GM19025 (cell line): Measurements from ENCODE around the gene POU3F3.

Source experiments
- ATAC-seq: cut with Tn5 transposase; IDR thresholded peaks from one replicate; pipeline ENCODE4 v1.9.1; 2021; ENCODE audit warnings: mild to moderate bottlenecking, low read depth, moderate library complexity; ENCODE audit not compliant: unreplicated experiment

POU3F3 gene

DNA sequence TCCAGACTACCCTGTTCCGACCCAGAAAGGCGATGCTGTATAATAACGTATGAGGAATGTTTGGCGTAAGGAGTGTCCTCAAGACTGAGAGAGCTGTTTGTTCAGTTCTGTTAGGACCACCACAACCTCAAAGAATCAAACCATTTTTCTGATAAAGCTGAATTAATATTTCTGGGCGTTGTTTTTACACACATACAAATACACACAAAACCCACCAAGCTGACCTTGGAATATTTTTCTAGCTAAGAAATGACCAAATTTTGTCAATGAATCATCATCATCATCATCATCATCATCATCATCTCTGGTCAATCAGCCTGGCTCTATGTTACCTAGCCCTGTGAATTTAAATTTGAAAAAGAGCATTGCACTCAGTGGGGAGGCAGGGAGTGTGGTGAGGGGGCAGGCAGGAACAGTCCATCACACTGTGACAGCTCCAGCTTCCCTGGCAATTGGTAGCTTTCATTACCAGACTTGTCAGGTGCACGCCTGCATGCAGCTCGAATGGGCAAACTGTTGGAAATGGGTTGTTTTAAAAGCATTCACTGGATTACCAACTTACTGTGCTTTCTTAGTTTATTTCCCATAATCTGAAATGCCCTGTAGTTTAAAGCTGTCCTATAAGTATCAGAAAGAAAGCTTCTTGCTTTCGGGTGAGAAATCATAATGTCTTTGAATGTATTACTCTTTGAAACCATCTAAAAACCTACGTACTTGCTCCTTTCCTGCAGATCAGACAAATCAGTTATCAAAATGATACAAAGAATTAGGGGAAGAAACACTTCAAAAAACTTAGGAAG lies 6.9 kb upstream of the POU3F3 start:
- ATAC-seq: no peak

DNA sequence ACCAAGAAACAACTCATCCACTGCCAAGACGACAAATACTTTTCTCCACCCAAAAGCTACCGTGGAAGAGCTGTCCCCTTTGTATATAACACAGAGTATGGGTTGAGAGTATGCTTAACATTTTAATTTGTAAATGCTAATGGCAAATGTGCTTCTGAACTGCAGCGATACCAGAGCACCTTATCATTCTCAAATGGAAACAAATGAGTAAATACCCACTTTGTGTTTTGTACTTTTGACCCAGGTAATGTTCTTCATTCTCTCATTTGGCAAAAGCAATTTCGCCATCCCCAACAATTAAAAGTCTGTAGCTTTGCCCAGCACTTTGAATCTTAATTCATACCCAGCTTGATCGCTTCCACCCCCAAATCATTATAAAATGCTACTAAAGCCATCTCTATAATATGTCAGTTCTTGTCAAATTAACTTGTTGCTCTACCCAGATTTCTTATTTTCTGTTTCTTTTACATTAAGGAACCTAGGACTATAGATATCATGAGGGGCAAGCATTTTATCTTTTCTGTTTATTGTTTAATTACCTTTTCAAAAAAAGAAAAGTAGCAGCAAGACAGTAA lies 6.2 kb upstream of the POU3F3 start:
- no peak for ATAC-seq

DNA sequence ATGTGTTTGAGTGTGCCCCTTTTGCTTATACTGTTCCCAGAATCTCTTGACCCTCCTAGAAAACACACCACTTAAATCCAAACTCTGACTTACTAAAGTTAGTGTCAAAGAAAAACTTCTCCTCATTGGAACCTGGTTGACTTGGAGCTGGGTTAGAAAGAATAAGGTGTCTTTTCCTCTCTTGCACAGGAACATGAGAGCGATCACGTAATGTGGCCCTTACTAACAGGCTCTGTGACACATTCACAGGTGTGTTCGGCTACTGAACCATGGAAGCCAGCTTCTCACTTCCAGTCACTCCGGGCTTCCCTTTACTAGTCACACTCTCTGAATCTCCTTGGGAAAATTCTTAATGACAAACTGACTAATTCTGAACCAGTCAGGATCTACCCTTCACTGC lies 5.4 kb upstream of the POU3F3 start:
- no peak for ATAC-seq

DNA sequence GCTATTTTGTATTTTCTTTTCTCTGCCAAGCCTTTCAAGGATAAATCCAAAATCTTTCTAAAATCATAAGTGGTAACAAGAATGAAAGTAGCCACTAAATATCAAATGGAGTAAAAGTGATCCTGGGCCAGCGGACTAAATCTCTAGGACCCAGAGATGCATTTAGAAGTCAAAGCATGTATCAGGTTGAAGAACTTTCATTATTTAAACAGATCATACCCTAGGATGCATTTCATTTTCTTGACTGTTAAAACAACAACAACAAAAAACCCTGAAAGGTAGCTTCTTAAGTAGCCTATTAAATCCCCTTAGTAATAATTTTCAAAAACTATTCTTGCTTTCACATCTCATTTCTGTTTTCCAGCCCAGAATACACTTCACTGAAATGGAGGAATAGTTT lies 4.8 kb upstream of the POU3F3 start:
- ATAC-seq: no peak

DNA sequence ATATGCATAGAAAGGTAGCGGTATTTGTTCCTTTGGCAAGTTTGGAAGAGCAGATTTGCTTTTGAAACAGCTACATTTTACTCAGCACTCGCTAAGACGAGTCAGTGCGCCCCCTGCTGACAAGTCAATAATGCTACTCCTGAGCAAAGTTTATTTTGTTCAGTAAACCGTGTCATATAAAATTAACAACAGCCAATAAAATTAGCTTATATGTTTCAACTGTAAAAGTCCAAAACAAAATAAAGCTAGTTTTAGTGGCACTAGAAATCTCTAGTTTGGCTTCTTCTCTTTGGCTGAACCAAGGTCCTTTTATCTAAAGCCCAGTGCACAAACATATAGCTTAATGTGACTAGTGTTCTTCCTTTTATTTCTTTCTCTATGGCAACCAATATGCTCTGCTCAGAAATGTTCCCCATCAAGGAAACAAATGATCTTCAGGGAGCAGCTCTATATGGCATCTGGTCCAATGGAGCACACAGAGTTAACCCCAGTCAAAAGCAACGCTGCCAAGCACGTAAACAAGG lies 4.2 kb upstream of the POU3F3 start:
- no peak for ATAC-seq

DNA sequence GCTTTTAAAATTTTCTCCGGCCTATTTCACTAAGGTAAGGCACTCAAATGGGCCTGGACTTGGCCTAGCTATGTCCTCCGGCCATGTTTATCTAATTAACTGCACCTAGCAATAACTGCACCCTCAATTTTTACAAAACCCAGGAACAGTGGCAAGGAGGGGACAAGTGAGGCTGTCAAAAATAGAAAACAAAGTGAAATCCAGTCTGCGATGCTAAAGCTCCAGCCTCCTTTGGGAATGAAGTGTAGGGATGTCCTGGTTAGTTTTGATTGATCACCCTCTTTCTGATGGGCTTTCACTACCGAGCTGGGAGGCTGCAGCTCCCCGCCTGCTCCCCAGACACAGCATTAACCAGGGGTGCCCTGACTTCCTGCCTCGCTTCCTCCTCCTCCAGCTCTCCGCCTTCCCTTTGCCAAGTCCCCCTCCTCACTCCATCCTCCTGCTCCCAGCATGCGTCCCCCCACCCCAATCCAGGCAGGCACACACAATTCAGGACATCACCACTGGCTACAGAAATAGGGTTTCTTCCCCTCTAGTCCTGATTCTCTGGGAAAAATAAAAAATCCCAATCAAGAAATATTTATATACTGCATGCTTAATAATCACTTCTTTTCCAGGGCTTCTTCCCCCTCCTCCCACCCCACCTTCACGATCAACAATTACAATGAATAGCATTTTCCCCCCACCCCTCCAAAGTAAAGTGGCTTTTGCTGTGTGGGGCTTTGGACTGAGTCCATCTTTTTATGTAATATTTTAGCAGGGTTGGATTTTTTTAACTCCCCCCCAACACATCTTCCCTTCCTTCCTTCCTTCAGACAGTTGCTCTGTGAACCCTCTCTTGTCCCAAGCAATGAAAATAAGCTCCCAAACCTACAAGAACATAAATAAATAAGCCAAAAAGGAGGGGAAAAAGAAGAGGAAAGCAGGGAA lies 3.3 kb upstream of the POU3F3 start:
- no peak for ATAC-seq

DNA sequence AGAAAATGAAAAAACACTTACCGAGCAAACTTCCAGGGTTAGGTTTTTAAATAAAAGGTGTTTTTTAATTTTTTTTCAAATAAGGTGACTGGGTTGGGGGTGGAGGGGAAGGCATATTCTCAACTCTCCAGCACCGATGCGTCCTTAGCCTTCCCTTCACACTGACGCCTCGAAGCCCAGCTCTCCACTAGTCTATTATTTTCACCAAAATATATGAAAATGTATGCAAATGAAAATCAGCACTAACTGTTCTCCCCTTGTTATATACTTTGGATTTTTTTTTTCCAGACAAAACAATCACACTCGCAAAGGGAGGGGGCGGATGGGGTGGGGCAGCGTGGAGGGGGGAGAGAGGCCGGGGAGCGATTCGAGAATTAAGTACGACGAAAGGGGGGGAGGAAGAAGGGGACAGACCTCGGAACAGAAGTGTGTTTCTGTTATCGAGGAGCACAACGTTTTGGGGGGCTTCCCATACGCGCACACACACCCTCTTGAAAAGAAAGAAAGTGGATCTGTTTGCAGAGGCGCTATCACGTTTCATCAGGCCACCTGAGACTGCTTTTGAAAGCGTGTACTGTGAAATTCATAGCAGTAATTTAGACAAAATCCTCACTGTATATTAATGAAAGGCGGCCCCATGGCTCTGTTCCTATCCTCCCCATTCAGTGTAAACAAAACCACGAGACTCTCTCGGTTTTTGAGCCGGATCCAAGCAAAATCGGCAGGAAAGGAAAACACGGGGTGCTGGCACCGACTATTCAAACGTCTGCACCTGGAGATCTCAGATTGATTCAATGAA lies 2.4 kb upstream of the POU3F3 start:
- no peak for ATAC-seq

DNA sequence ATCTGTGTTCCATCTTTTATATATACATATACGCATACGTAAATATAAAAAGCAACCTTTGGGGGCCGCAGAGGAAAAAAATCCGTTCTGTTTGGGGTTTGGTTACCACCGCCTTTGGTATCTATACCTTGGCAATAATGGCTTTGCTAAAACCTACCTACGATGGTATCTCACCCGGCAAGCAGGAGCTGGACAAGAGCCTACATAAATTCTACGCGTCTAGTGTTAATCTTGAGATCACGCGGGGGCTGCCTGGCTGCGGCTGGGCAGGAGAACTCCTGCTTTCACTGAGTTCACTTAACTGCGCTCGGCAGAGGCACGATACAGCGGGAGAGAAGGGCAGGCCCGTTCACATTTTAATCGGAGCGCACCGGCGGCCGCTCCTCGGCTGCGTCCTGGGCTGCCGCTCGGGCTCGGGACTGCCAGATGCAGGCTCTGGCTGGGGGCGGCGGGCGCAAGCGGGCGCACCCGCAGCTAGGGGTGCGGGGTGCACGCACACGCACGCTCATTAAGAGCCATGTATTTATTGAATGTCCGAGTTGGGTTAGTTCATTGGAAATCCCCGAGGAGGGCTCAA lies 1.7 kb upstream of the POU3F3 start:
- ATAC-seq: no peak

DNA sequence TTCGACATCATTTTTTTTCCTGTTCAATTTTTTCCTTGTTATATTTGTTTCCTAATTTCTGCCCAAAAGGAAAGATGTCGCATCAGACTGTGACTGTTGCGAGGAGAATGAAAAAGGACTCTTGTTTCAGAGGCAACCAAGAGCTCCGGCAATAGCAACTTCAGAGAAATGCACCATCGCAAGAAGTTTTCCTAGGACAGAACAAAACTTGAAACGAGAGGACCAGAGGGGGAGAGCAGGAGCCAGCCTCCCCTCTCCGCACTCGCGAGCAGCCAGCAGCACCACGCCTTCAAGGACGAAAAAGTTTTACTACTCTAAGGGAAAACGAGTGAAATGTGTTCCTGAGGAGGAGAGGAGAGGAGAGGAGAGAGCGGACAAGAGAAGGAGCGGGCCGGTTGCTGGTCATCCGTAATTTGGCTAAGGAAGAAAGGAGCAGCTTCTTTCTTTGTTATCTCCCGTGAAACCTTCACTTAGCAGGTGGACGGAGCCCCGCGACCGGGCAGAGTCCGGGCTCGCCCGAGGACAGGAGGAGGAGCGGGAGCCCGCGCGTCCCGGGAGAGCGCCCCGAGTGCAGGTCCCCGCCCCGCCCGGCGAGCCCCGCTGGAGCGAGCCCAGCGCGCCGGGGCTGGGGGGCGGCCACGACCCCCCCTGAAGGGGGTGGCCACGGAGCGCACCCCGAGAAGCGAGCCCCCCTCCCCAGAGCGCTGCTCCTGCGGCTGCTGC lies 744 bp downstream of the POU3F3 start:
- ATAC-seq: no peak

DNA sequence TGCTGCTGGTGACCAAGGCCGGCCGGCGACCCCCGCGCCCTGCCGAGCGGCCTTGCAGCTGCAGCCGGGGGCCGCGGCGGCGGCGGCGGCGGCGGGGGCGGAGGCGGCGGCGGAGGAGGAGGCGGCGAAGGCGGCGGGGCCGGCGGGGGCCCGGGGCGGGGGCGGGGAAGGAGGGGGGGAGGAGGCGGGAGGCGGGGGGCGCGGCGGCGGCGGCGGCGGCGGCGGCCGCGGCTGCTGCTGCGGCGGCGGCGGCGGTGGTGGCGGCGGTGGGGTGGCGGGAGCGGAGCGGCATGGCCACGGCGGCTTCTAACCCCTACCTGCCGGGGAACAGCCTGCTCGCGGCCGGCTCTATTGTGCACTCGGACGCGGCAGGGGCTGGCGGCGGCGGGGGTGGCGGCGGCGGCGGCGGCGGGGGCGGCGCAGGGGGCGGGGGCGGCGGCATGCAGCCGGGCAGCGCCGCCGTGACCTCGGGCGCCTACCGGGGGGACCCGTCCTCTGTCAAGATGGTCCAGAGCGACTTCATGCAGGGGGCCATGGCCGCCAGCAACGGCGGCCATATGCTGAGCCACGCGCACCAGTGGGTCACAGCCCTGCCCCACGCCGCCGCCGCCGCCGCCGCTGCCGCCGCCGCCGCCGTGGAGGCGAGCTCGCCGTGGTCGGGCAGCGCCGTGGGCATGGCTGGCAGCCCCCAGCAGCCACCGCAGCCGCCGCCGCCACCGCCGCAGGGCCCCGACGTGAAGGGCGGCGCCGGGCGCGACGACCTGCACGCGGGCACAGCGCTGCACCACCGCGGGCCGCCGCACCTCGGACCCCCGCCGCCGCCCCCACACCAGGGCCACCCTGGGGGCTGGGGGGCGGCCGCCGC lies 1.5 kb downstream of the POU3F3 start:
- no peak for ATAC-seq

DNA sequence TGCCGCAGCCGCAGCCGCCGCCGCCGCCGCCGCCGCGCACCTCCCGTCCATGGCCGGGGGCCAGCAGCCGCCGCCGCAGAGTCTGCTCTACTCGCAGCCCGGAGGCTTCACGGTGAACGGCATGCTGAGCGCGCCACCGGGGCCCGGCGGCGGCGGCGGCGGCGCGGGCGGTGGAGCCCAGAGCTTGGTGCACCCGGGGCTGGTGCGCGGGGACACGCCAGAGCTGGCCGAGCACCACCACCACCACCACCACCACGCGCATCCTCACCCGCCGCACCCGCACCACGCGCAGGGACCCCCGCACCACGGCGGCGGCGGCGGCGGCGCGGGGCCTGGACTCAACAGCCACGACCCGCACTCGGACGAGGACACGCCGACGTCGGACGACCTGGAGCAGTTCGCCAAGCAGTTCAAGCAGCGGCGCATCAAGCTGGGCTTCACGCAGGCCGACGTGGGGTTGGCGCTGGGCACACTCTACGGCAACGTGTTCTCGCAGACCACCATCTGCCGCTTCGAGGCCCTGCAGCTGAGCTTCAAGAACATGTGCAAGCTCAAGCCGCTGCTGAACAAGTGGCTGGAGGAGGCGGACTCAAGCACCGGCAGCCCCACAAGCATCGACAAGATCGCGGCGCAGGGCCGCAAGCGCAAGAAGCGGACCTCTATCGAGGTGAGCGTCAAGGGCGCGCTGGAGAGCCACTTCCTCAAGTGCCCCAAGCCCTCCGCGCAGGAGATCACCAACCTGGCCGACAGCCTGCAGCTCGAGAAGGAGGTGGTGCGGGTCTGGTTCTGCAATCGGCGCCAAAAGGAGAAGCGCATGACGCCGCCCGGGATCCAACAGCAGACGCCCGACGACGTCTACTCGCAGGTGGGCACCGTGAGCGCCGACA lies 2.4 kb downstream of the POU3F3 start:
- ATAC-seq: no peak

DNA sequence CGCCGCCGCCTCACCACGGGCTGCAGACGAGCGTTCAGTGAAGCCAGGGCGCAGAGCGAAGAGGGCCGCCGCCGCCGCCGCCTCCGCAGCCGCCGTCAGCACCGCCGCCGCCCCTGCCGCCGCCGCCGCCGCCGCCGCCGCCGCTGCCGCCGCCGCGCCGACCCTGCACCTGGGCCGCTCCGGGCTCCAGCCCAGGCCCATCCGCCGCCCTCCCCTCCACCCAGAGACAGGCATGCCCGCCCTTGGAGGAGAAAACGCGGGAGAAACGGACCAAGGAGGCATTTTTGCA lies 3.0 kb downstream of the POU3F3 start:
- ATAC-seq: no peak

DNA sequence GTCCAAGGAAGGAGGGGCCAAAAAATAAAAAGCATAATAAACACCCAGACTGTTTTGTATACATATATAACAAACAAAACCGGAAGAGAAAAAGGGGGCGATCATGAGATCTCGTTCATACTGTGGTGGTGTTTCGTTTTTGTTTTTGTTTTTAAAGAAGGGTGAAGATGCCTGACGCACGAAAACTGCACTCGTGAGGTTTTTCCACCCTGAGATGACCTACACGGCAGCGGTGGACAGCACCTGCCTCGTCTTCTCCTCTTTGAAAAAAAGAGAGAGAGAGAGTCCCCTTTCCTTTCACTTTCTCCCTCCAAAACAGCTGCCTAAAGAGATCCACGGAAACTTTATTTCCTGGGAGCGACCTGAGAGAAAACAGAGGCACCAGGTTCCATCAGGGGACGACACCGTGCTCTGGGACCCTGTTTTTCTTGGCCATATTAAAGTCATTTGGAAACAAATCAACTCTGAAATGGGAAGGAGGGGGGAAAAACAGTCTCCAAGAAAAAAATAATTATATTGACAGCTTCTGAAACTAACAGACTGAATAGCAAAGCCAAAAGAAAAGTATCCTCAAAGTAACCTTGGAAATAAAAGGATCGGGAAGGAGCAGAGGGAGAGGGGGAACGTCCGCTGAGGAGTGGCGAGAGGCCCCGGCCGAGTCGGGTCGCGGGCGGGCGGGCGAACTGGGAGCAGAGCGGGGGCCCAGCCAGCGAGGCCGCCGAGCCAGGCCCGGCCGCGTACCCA lies 3.5 kb downstream of the POU3F3 start:
- no peak for ATAC-seq

DNA sequence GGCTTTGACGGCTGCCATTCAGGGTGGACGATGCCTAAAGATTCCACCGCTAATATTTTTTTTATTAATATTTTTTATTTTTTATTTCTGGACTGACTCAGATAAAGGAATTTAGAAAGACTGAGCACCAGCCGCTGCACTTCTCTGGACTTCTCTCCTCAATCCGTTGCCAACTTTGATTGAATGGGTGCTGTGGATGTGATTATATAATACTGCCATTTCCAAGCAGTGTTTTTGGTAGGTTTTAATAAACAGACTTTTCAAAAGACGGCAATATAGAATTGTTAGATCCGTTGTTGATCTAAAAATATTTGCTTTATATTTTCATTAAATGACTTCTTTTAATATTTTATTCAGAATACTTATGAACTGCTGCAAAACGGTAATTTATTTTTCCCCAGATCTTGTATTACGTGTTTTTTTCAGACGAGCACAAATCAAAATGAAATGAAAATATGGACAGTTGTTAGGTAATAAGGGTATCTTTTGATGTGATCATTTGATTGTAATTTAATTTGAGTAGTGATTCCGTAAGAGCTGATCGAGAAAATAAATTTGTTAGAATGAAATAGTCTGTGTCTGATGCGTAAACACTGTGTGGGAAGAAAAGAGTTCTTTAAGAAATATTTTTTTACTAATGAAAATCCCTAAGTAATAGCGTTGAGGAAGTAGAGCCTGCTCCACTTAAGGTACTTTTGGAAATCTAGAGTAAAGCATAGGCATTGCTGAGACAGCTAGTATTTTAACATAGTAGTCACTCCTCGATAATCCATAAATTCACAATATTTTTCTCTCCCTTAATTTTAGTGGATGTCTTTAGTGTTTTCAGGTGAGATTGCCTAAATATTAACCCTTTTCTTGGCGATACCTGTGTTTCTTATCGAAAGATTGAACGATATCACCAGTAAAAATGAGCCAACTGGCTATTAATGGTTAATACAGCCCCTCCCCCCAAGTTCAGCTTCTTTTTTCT lies 4.4 kb downstream of the POU3F3 start:
- ATAC-seq: no peak

DNA sequence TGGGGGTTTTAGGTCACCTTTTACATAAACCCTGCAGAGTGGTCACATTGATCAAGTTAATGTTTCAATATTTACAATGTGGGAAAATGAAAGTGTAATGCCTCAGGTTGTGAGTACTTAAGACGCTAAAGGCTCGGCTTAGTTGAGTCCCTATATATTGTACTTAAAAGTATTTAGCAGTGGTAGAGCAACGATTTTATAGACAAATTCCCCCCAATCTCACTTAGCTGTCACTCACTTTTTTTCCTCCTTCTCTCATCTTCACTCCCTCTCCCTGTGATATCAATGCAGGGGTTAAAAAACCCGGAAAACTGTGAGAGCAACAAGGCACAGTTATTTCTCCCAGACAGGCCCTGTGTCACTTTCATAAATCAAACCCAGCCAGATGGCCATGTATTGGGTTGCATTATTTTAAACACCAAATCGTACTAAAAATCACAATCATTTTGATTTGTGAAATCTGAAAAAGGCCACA lies 5.4 kb downstream of the POU3F3 start:
- ATAC-seq: no peak
